Measurements from ENCODE around the gene TFDP2. TPM values are rescaled to one million over a fixed set of nuclear protein-coding genes. Genes with fewer than 3 reads are reported as not detected.
"Not testable (repeated sequence)": the region's sequence is repeated elsewhere in the genome, so short reads cannot be mapped to it uniquely, and the experiment has no call there.

The TFDP2 gene
- total RNA-seq, 4 donors from 2014 or later = 18.2 to 286 (median 64.4) TPM

DNA sequence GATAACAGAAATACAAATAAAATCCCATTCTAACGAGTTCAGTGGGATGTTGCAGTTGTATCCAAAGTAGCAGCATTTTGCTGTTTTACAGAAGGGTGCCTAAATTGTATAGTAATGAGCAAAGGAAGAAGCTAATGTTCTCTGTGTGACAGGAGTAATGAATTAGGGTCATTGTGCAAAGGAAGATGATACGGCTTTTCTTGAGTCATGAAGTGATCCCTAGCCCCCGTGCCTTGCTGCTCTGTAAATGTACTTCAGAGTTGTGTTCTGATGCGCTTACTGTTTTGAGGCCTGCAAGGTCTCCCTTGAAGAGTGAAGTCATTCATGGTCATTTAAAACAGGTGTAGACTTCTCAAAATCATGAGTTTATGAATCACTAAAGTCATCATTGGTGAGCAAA lies 235.0 kb downstream of the TFDP2 start:
- no peaks in the 10 kb centered on the region for H3K27me3 ChIP-seq
- no peaks in the 10 kb centered on the region for H3K4me1 ChIP-seq
- no peak for TF ChIP-seq POLR2A (IDR thresholded peaks at IDR 0.05)
- TF ChIP-seq CTCF (IDR thresholded peaks at IDR 0.05) = no peak
- no peaks in the 10 kb centered on the region for H3K9me3 ChIP-seq
- no peak overlapping the region for H3K27ac ChIP-seq
- intact Hi-C loops (cut with DNase I; ENCODE audit: low total_unique reads) = no loop called here
- no peaks in the 10 kb centered on the region for H3K36me3 ChIP-seq
- DNase-seq = no peak
- no peak overlapping the region for H3K4me3 ChIP-seq

GRCh38 chr3:141913150-141913811 lies 236.1 kb downstream of the TFDP2 start:
- intact Hi-C loops (cut with DNase I; ENCODE audit: low total_unique reads) = no loop called here
- no peak overlapping the region for H3K27ac ChIP-seq
- no peak for DNase-seq
- TF ChIP-seq POLR2A (IDR thresholded peaks at IDR 0.05) (no peak), CTCF (IDR thresholded peaks at IDR 0.05) (peak; percentile 37 to 67 (median 46))
- no peaks in the 10 kb centered on the region for H3K4me1 ChIP-seq
- no peaks in the 10 kb centered on the region for H3K36me3 ChIP-seq
- no peak overlapping the region for H3K4me3 ChIP-seq
- H3K27me3 ChIP-seq = no peaks in the 10 kb centered on the region
- H3K9me3 ChIP-seq = no peaks in the 10 kb centered on the region

- H3K36me3 ChIP-seq; DNase-seq; H3K4me3 ChIP-seq; H3K27me3 ChIP-seq; H3K27ac ChIP-seq; H3K9me3 ChIP-seq; intact Hi-C loops (cut with DNase I; ENCODE audit: low total_unique reads); H3K4me1 ChIP-seq: not testable (repeated sequence)
Observed at GRCh38 chr3:141909986-141910385, 239.4 kb downstream of the TFDP2 start.

GRCh38 chr3:141909408-141909807 lies 239.9 kb downstream of the TFDP2 start:
- DNase-seq = no peak
- Histone ChIP-seq H3K27me3 (no peaks in the 10 kb centered on the region), H3K27ac (no peak overlapping the region), H3K4me1 (no peaks in the 10 kb centered on the region), H3K4me3 (no peak overlapping the region), H3K9me3 (no peaks in the 10 kb centered on the region), H3K36me3 (no peaks in the 10 kb centered on the region)
- intact Hi-C loops (cut with DNase I; ENCODE audit: low total_unique reads) = no loop called here
- TF ChIP-seq CTCF (IDR thresholded peaks at IDR 0.05) (no peak), POLR2A (IDR thresholded peaks at IDR 0.05) (no peak)

DNA sequence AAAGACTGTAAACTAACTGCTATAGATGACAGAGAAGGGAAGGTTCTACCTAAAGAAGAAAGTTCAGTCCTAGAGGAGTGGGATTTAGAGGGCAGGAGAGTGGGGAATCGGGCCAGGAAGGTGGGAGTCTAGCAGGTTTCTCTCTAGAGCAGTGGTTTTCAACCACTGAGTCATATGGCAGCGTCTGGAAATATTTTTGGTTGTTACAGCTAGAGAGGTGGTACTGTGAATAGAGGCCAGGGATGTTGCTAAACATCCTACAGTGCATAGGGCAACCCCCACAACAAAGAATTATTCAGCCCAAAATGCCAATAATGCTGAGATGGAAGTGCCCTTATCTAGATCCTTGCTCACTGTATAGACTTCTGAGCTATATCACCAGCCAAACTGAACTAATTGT lies 244.2 kb downstream of the TFDP2 start:
- Histone ChIP-seq H3K27ac (no peak overlapping the region), H3K9me3 (no peaks in the 10 kb centered on the region), H3K4me3 (no peak overlapping the region), H3K4me1 (no peaks in the 10 kb centered on the region), H3K36me3 (no peaks in the 10 kb centered on the region), H3K27me3 (no peaks in the 10 kb centered on the region)
- no peak for DNase-seq
- intact Hi-C loops (cut with DNase I; ENCODE audit: low total_unique reads) = no loop called here
- no peak for TF ChIP-seq CTCF (IDR thresholded peaks at IDR 0.05)

DNA sequence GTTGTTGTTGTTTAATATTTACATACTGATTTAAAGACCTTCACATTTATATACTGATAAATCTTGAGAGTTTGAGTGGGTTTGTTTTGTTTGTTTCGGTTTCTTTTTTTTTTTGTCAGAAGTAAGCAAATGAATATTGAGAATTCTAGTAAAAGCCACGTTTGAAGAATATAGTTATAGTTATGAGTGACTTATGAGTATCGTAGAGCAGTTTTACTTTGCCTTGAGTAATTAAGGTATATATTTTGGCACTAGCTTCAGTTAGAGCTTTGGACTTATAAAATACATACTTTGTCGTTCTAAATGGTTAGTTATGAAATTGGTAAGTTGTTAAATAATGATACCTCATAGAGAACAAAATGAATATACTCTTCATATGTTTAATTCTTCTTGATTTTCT lies 245.1 kb downstream of the TFDP2 start:
- Histone ChIP-seq H3K27me3 (no peaks in the 10 kb centered on the region), H3K27ac (no peak overlapping the region), H3K4me1 (no peaks in the 10 kb centered on the region), H3K4me3 (no peak overlapping the region), H3K36me3 (no peaks in the 10 kb centered on the region), H3K9me3 (no peaks in the 10 kb centered on the region)
- DNase-seq = no peak
- no peak for TF ChIP-seq POLR2A (IDR thresholded peaks at IDR 0.05)
- no peak for TF ChIP-seq CTCF (IDR thresholded peaks at IDR 0.05)
- intact Hi-C loops (cut with DNase I; ENCODE audit: low total_unique reads) = no loop called here
